ENCODE data around the gene SLC16A13.
"Not testable (repeated sequence)": the region's sequence is repeated elsewhere in the genome, so short reads cannot be mapped to it uniquely, and the experiment has no call there.

The SLC16A13 gene

DNA sequence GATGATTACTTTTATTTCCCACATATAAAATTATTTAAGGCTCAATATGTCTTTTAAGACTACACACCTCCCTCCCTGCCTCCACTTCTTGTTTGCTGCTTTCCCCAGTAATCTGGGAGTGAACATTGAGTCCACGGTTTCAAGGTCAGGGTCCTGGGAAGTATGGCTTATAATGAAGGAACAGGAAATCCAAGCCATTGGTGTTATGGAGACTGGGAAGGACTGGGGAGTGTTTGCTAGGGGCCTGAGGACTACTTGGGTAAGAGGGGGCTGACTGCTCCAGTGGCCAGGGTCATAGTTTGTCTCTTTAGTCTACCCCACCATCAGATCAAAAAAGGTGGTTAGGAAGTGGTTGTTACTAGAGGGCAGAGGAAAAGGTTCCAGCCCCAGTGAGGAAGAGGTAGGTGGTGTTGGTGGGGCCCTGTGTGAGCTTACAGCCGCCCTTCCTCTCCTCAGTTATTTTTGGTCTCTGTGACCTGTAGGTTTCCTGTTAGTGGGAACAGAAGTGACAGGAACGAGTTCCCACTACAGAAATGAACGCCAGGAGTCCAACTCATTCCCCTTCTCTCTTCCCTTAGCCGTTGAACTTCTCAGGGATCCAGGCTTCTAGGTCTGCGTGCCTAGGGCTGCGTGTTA is 742 bp upstream of the SLC16A13 start:
- DNase-seq, result no peak

DNA sequence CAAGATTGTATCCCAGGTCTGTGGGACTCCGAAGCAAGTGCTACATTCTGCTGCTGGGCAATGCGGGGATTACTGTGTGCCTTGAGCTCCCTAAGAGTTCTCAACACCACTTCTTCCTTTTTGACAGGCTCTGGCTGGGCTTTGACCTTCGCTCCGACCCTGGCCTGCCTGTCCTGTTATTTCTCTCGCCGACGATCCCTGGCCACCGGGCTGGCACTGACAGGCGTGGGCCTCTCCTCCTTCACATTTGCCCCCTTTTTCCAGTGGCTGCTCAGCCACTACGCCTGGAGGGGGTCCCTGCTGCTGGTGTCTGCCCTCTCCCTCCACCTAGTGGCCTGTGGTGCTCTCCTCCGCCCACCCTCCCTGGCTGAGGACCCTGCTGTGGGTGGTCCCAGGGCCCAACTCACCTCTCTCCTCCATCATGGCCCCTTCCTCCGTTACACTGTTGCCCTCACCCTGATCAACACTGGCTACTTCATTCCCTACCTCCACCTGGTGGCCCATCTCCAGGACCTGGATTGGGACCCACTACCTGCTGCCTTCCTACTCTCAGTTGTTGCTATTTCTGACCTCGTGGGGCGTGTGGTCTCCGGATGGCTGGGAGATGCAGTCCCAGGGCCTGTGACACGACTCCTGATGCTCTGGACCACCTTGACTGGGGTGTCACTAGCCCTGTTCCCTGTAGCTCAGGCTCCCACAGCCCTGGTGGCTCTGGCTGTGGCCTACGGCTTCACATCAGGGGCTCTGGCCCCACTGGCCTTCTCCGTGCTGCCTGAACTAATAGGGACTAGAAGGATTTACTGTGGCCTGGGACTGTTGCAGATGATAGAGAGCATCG is 2.4 kb downstream of the SLC16A13 start:
- no peak for DNase-seq

DNA sequence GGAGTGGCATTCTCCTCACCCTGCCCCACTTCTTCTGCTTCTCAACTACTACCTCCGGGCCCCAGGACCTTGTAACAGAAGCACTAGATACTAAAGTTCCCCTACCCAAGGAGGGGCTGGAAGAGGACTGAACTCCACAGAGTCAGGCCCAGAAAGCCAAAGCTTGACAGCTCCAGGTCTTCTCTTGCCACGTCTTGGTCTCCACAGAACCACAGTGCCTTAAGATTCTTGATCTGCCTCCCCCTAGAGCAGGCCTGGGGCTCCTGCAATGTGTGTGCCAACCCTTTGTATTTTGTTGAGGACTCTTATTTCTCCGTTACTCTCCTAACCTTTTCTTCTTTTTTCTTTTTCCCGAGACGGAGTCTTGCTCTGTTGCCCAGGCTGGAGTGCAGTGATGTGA is 4.0 kb downstream of the SLC16A13 start:
- DNase-seq, result no peak

GRCh38 chr17:7041607-7042500 is 6.0 kb downstream of the SLC16A13 start:
- DNase-seq, result no peak

DNA sequence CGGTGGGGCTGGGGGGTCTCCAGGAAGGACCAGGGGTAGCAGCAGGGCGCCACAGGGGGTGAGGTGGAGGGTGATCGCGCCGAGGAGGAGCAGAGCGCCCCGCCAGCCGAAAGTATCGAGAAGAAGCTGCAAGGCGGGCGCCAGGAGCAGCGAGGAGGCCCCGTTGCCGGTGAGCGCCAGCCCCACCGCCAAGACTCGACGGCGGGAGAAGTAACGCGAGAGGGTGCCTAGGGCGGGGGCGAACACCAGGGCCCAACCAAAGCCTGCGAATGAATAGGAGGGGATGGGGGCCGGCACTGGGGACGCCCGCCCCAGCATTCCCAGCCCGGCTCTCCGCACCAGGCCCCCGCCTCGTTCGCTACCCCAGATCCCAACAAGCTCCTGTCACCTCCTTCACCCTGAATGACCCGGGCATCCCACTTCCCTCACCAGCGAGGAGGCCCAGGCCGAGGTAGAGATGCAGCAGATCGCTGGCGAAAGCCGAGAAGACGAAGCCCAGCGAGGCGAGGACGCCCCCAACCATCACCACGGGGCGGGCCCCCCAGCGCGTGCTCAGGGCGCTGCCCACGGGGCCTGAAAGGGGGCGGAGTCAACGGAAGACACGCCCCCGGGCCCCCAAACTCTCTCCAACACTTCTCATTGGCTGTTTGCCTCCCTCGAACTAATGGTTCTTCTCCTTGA is 6.8 kb downstream of the SLC16A13 start:
- no peak for DNase-seq

- no peak for DNase-seq
Measured at GRCh38 chr17:7043182-7043496, 7.3 kb downstream of the SLC16A13 start.

DNA sequence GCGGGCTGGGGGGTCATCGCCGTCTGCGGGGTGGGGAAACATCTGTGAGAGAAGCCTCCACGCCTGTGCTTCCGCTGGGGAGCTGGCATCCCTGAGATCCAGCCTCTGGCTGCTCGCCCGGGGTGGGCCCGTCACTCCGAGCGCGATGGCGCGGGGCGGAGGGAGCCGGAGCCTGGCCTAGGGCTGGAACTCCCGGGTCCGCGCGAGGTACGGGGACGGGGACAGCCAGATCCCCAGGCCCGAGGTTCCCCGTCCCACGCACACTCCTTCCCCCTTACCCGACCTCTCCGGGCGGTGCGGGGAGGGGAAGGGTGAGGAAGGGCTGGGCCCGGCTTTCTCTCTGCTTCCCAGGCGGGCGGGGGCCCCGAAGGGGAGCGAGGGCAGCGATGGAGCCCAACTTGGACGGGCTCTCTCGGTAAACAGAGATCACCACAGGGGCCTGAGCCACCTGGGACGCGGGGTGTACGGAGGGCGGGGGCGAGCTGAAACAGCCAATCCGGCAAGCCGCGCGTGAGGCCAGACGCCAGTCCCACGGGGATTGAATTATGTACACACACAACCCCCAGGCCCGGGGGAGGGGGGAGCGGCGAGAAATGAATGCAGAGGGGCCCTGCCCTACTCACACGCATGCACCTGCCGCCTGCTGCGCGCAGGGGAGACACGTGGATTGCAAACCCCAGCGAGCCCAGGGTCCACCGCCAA is 7.8 kb downstream of the SLC16A13 start, which contains the start of gene SLC16A11:
SLC16A11 (minus strand) TSS at position 596 of the 702 bp plus-strand sequence; CDS start at position 17, 579 bp downstream.
- DNase-seq, result peak; percentile 92

DNA sequence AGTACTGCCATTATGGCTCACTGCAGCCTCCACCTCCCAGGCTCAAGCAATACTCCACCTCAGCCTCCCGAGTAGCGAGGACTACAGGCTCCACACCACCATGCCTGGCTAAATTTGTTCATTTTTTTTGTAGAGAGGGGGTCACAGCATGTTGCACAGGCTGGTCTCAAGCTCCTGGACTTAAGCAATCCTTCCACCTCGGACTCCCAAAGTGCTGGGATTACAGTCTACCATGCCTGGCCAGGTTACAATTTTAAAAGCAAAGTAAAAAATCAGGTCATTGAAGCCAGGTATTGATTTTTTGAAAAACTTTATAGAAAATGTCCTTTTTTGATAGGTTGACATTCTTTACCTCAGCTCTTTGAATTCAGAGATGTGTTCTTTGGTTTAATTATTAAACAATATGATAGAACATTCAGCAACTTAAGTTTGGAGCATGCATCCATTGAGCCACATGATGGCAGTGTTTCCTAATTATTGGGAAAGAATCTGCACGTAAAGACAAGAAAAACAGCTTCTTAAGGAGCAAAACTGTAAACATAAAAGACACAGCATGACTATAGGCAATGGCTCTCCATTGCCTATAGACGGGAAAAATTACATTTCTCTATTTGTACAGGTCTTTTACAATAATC is 9.8 kb downstream of the SLC16A13 start:
- DNase-seq, result peak; percentile 66

DNA sequence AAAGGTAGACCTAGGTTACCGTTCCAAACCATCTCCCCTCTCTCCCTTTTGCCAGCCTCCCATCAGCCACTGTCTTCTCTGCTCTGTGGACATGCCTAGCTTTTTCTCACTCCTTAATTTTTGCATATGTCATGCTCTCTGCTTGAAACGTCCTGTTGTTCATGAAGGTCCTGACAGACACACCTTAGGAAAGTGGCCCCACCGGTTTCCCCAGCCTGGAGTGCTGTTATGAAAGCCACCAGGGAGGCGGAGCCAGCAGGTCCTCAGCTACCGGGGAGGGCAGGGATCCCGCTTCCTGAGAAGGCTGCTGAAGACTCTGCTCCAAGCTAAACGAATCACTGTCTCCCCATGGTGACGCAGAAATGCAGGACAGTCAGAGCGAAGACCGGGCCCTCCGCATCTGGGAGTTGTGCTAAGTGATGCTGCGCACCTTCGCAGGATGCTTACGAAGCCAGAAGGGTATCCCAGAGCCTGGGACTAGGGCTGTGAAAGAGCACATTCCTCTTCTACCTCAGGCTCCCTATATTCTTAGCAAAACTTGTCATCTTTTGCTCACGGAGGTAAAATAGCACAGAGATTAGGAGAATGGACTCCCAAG is 10.4 kb downstream of the SLC16A13 start:
- no peak for DNase-seq

DNA sequence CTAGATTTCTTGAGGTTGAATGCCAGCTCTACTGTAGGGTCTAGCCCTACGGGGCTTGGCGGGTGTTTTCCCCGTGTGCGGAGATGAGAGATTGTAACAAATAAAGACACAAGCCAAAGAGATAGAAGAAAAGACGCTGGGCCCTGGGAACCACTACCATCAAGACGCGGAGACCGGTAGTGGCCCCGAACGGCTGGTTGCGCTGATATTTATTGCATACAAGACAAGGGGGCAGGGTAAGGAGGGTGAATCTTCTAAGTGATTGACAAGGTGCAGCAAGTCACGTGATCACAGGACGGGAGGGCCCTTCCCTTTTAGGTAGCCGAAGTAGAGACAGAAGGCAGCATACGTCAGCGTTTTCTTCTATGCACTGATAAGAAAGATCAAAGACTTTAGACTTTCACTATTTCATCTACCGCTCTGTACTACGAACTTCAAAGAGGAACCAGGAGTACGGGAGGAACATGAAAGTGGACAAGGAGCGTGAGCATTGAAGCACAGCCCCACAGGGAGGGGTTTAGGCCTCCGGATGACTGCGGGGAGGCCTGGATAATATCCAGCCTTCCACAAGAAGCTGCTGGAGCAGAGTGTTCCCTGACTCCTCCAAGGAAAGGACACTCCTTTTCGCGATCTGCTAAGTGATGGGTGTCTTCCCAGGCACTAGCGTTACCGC is 11.0 kb downstream of the SLC16A13 start:
- not testable (repeated sequence) for DNase-seq

- DNase-seq, result no peak
Measured at GRCh38 chr17:7047566-7047965, 11.8 kb downstream of the SLC16A13 start.

GRCh38 chr17:7048968-7049367 is 13.2 kb downstream of the SLC16A13 start:
- DNase-seq, result no peak

DNA sequence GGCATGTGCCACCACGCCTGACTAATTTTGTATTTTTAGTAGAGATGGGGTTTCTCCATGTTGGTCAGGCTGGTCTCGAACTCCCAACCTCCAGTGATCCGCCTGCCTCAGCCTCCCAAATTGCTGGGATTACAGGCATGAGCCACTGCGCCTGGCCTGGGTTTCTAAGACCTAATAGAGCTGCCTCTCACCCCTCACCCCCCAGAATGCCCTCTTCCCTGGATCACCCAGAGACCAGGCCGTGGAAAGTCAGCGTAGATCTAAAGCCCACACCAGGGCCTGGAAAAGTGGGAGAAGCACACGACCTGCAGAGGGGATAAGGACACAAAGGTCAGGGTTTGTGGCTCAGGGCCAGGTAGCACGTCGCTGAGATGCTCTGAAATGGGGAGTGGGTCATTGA is 14.8 kb downstream of the SLC16A13 start:
- not testable (repeated sequence) for DNase-seq

DNA sequence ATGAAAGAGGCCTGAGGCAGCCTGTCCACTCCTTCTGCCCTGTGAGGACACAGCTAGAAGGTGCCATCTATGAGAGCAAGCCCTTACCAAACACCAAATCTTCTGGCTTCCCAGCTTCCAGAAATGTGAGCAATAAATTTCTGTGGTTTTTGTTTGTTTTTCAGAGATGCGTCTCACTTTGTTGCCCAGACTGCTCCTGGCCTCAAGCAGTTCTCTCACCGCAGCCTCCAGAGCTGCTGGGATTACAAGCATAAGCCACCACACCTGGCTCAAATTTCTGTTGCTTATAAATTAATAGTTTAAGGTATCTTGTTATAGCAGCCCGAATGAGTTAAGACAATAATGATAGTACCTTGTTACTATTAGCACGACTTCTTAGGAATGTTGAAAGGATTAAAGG is 20.6 kb downstream of the SLC16A13 start:
- no peak for DNase-seq

GRCh38 chr17:7058831-7059447 is 23.1 kb downstream of the SLC16A13 start:
- DNase-seq, result no peak

DNA sequence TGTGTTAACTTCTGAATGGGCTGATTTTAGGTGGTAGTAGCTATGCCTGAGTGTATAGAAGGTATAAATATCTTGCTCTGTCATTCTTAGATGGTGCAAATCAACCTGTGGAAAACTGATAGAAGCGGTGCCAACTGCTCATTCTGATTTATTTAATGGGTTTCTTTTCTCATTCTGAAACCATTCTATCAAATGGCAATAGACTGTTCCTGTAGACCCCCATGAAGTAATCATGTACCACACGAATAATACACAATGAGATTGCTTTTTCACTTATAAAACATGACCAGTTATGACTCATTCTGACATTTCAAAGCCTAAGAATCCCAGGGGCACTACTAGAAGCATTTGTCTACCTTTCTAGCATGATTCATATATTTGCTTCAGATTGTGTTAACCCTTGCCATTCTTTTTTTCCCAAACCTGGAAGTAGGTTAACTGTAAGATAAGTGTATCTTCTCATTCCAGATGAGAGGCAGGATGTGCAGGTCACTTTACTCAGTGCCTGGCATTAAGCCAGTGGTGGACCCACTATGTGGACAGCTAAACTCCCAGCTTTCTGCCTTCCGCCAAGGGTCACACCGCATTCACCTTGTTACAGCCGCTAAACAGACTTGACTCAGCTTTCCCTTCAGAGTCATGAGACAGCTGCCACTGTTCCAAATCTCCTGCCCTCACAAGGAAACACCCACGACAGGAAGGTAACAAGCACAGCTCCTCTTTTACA is 24.5 kb downstream of the SLC16A13 start:
- DNase-seq, result peak; percentile 26

DNA sequence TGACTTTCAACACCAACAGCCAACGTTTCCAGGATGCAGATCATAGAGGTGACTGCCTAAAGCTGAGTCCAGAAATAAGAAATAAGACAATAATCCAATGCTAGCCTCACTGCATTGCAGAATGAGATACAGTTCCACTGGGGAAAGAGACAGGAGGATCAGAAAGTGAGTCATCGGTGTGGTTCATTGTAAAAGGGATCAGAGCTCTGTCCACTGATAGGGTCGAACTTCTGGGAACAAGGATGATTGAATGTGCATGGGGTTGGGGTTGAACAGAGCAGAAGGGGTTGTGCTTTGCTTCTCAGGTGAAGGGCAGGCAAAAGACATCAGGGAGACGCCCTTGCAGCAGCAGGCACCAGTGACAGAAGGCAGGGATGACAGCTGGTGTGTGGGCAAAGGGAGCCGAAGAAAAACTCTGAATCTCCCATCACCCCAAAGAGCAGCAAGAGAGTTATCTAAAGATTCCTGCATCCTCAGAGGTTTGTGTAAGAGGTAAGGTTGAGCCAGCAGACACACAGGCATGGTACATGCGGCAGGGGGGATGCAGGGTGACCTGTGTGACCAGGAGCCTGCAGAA is 27.8 kb downstream of the SLC16A13 start:
- peak; percentile 77 for DNase-seq

- peak; percentile 69 for DNase-seq
Measured at GRCh38 chr17:7064261-7064660, 28.4 kb downstream of the SLC16A13 start.

DNA sequence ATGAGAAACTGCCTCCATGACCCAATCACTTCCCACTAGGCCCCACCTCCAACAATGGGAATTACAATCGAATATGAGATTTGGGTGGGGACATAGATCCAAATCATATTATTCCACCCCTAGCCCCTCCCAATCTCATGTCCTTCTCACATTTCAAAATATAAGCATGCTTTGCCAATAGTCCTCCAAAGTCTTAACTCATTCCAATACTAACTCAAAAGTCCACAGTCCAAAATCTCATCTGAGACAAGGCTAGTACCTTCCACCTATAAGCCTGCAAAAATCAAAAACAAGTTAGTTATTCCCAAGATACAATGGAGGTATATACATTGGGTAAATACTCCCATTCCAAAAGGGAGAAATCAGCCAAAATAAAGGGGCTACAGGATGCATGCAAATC is 31.4 kb downstream of the SLC16A13 start:
- DNase-seq, result no peak

Data from NCI-H2171 treated with DMSO at 0.1 percent for 48 hours (cell line).